MCF 10A (cell line): ENCODE measurements around the gene OR52B4. TPM values are rescaled to one million over a fixed set of nuclear protein-coding genes. Genes with fewer than 3 reads are reported as not detected.
"Not testable (repeated sequence)": the region's sequence is repeated elsewhere in the genome, so short reads cannot be mapped to it uniquely, and the experiment has no call there.

ENCODE experiments used
- Bru-seq: library from RNA; stranded (reverse); fragments of 400-500 nt; gene quantifications from one replicate; lab custom pipeline; 2021; lab: Mats Ljungman, UMichigan
- BruChase-seq, 2 experiments: library from RNA; stranded (reverse); fragments of 400-500 nt; gene quantifications; one replicate each; lab custom pipeline; 2021; lab: Mats Ljungman, UMichigan
- BruUV-seq: library from RNA; stranded (reverse); fragments of 400-500 nt; replicated peaks from 2 replicates; lab custom pipeline; 2021; lab: Mats Ljungman, UMichigan
- CTCF ChIA-PET: fragments of 300-600 bp; sonication (Branson Sonifier 250); formaldehyde crosslinking; extraction: SDS; loops from one replicate; lab custom pipeline; 2021; ENCODE audit warnings: antibody characterized with exemption, inconsistent platforms; lab: Yijun Ruan, JAX
- POLR2A ChIA-PET: fragments of 300-600, 350-650 bp; sonication (Branson Sonifier 250); formaldehyde crosslinking; extraction: SDS; loops from one replicate; lab custom pipeline; 2020; ENCODE audit warnings: antibody characterized with exemption, inconsistent platforms; lab: Yijun Ruan, JAX
- DNase-seq: peaks from one replicate; pipeline ENCODE4 v3.0.0-alpha.2; 2018; ENCODE audit not compliant: unreplicated experiment
- H3K27ac Mint-ChIP-seq: one replicate; pipeline ENCODE4 v1.8.0; 2022; ENCODE audit warnings: mild to moderate bottlenecking, low read depth, mixed read lengths; ENCODE audit not compliant: unreplicated experiment
- H3K27me3 Mint-ChIP-seq: one replicate; pipeline ENCODE4 v1.8.0; 2022; ENCODE audit warnings: mixed read lengths; ENCODE audit not compliant: insufficient read depth, unreplicated experiment
- H3K36me3 Mint-ChIP-seq: one replicate; pipeline ENCODE4 v1.8.0; 2022; ENCODE audit warnings: mild to moderate bottlenecking, moderate library complexity, mixed read lengths; ENCODE audit not compliant: insufficient read depth, unreplicated experiment
- H3K4me1 Mint-ChIP-seq: one replicate; pipeline ENCODE4 v1.8.0; 2022; ENCODE audit warnings: mixed read lengths; ENCODE audit not compliant: insufficient read depth, unreplicated experiment
- H3K4me3 Mint-ChIP-seq: one replicate; pipeline ENCODE4 v1.8.0; 2022; ENCODE audit warnings: mild to moderate bottlenecking, moderate library complexity, mixed read lengths; ENCODE audit not compliant: unreplicated experiment
- H3K9me3 Mint-ChIP-seq: one replicate; pipeline ENCODE4 v1.8.0; 2022; ENCODE audit warnings: mixed read lengths; ENCODE audit not compliant: unreplicated experiment
- intact Hi-C: fragments of 100-400 bp; cut with micrococcal nuclease; formaldehyde crosslinking; loops from 2 replicates; pipeline ENCODE4 v1.14.1; 2022
- long read RNA-seq: library from polyadenylated mRNA; stranded (forward); transcript quantifications from one replicate; pipeline ENCODE4 v2.0.0, GENCODE V29; 2022
- total RNA-seq: library from RNA; stranded (reverse); gene quantifications from 2 replicates; pipeline ENCODE4 v1.2.3, GENCODE V29; 2022
- TF ChIP-seq, protein P1 (sequence below): fragments of 200-600 bp; IDR thresholded peaks from one replicate; pipeline ENCODE4 v1.8.0; 2022; ENCODE audit warnings: antibody characterized with exemption, mild to moderate bottlenecking; ENCODE audit not compliant: unreplicated experiment

OR52B4 gene
- not detected in 2 replicates for total RNA-seq
- not detected for Bru-seq, nascent RNA
- not detected for BruChase-seq, experiment 1, labeled RNA remaining after a 6-hour chase
- not detected for BruChase-seq, experiment 2, labeled RNA remaining after a 2-hour chase
- long read RNA-seq = 0 reads

DNA sequence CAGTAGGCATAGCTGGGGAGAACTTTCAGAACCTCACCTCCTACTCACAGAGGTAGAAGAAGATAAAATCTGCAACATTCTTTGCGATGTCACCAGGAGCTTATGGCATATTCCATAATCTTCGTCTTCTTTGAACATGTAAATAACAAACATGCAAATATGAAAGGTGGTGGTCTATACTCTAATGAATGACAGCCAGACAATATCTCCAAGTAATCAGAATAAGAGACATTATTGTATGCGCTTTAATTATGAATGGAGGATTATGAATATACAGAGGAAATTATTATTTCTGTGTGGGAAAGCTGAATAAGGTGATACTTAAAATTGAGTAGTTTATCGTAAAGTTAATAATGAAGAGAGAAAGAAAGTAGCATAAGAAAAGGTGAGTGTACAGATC lies at the start of gene OR52B4:
Gene OR52B4, minus strand, starts transcription at position 101 of the 400 bp plus-strand sequence. Its CDS starts 91 bp downstream, at position 10.
- no peaks in the 10 kb centered on the region for H3K36me3 Mint-ChIP-seq
- no peaks in the 10 kb centered on the region for H3K4me1 Mint-ChIP-seq
- H3K4me3 Mint-ChIP-seq = no peak within 1 kb of the TSS
- DNase-seq = no peak
- ChIA-PET POLR2A (no interaction called here), CTCF (interaction anchor here (0.8 kb wide), 1 partner anchor 124 kb away, joined by 3 read pairs; no protein-coding TSS in a partner anchor)
- intact Hi-C loops = no loop called here
- H3K9me3 Mint-ChIP-seq = no peaks in the 10 kb centered on the region
- TF ChIP-seq, protein P1, sequence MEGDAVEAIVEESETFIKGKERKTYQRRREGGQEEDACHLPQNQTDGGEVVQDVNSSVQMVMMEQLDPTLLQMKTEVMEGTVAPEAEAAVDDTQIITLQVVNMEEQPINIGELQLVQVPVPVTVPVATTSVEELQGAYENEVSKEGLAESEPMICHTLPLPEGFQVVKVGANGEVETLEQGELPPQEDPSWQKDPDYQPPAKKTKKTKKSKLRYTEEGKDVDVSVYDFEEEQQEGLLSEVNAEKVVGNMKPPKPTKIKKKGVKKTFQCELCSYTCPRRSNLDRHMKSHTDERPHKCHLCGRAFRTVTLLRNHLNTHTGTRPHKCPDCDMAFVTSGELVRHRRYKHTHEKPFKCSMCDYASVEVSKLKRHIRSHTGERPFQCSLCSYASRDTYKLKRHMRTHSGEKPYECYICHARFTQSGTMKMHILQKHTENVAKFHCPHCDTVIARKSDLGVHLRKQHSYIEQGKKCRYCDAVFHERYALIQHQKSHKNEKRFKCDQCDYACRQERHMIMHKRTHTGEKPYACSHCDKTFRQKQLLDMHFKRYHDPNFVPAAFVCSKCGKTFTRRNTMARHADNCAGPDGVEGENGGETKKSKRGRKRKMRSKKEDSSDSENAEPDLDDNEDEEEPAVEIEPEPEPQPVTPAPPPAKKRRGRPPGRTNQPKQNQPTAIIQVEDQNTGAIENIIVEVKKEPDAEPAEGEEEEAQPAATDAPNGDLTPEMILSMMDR = no peak
- no peak within 1 kb of the TSS for H3K27ac Mint-ChIP-seq
- H3K27me3 Mint-ChIP-seq = no peaks in the 10 kb centered on the region
- no TSS peak for BruUV-seq

DNA sequence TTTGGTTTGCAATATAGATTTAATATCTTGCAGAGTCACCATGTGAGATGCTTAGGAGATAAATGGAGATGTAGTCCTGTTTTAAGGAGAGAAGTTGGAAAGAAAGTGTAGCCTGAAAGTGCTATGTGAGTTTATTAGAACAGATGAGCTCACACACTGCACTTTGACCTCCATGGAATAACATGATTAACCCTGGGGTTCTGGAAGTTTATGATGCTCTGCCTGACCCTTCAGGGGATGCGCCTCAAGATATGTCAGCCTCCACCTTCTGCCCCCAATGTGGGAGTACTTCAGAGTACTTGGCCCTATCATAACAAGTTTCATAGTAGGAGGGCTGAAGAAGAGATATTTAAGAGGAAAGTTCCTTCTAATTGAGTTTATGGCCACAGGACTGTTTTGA lies 48.6 kb upstream of the OR52B4 start:
- no peaks in the 10 kb centered on the region for H3K9me3 Mint-ChIP-seq
- ChIA-PET POLR2A (no interaction called here), CTCF (no interaction called here)
- no peaks in the 10 kb centered on the region for H3K4me1 Mint-ChIP-seq
- H3K36me3 Mint-ChIP-seq = no peaks in the 10 kb centered on the region
- no peak overlapping the region for H3K27ac Mint-ChIP-seq
- intact Hi-C loops = no loop called here
- BruUV-seq = no TSS peak
- no peak for DNase-seq
- TF ChIP-seq, protein P1 = no peak
- no peak overlapping the region for H3K4me3 Mint-ChIP-seq
- H3K27me3 Mint-ChIP-seq = no peaks in the 10 kb centered on the region

DNA sequence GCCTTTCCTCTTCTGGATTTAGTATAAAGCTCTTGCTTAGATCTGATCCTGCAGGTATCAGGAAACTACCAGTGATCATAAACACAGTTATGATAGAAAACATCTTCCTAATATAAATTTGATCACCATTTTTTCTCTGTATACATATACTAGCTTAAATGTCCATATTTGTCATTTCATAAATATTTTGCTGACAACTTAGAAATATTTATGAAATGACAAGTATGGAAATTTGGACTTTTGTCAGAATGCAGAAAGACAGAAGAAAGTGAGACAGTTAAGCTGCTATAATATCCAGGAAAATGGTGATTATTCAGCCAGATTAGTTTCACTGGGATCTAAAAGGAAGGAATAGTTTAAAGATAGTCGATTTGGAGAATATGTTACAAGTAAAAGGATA lies 48.1 kb upstream of the OR52B4 start:
- Mint-ChIP-seq H3K27ac (no peak overlapping the region), H3K4me1 (no peaks in the 10 kb centered on the region), H3K27me3 (no peaks in the 10 kb centered on the region), H3K4me3 (no peak overlapping the region), H3K9me3 (no peaks in the 10 kb centered on the region), H3K36me3 (no peaks in the 10 kb centered on the region)
- CTCF ChIA-PET = interaction anchor here (1.2 kb wide), 1 partner anchor 77 kb away, joined by 4 read pairs; no protein-coding TSS in a partner anchor
- BruUV-seq = no TSS peak
- no peak for DNase-seq
- TF ChIP-seq, protein P1 = no peak
- POLR2A ChIA-PET = no interaction called here
- intact Hi-C loops = no loop called here

DNA sequence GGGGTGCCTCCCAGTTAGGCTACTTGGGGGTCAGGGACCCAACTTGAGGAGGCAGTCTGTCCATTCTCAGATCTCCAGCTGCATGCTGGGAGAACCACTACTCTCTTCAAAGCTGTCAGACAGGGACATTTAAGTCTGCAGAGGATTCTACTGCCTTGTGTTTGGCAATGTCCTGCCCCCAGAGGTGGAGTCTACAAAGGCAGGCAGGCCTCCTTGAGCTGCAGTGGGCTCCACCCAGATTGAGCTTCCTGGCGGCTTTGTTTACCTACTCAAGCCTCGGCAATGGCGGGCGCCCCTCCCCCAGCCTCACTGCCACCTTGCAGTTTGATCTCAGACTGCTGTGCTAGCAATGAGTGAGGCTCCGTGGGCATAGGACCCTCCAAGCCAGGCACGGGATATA lies 38.0 kb upstream of the OR52B4 start:
- POLR2A ChIA-PET, H3K4me3 Mint-ChIP-seq, H3K27ac Mint-ChIP-seq, BruUV-seq, H3K4me1 Mint-ChIP-seq, DNase-seq, H3K36me3 Mint-ChIP-seq, H3K9me3 Mint-ChIP-seq, intact Hi-C loops: not testable (repeated sequence)
- CTCF ChIA-PET = interaction anchor here (0.6 kb wide), 1 partner anchor 219 kb away, joined by 3 read pairs; no protein-coding TSS in a partner anchor
- H3K27me3 Mint-ChIP-seq = peaks cover 26% of the 10 kb centered on the region
